GM12864 (cell line): ENCODE results near the gene GAD1.

ENCODE experiments used
- DNase-seq: peaks from one replicate; pipeline ENCODE4 v3.0.0-alpha.2; 2011; ENCODE audit warnings: low read depth
- H3K4me3 ChIP-seq: 2 replicates; pipeline ENCODE4 v1.5.1; 2011; ENCODE audit warnings: mild to moderate bottlenecking, low read depth, low read length, control low read depth
- TF ChIP-seq, protein P1 (sequence below): IDR thresholded peaks from 2 replicates; pipeline ENCODE4 v1.5.1; 2011; ENCODE audit warnings: low read depth, mild to moderate bottlenecking, moderate library complexity, low read length, control low read depth, inconsistent platforms; ENCODE audit errors: missing control alignments

The GAD1 gene

DNA sequence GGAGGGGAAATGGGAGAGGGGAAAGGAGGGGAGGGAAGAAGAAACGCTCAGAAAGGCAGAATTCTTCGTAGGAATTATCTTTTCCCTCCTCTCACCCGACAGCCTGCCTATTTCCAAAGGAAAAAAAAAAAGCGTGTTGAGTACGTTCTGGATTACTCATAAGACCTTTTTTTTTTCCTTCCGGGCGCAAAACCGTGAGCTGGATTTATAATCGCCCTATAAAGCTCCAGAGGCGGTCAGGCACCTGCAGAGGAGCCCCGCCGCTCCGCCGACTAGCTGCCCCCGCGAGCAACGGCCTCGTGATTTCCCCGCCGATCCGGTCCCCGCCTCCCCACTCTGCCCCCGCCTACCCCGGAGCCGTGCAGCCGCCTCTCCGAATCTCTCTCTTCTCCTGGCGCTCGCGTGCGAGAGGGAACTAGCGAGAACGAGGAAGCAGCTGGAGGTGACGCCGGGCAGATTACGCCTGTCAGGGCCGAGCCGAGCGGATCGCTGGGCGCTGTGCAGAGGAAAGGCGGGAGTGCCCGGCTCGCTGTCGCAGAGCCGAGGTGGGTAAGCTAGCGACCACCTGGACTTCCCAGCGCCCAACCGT, at the start of gene GAD1:
Gene GAD1, plus strand, starts transcription at position 384 of the 589 bp plus-strand sequence. CDS start 1,705 bp downstream, outside the sequence.
- H3K4me3 ChIP-seq, result peak within 1 kb of the TSS; percentile 23
- TF ChIP-seq, protein P1, sequence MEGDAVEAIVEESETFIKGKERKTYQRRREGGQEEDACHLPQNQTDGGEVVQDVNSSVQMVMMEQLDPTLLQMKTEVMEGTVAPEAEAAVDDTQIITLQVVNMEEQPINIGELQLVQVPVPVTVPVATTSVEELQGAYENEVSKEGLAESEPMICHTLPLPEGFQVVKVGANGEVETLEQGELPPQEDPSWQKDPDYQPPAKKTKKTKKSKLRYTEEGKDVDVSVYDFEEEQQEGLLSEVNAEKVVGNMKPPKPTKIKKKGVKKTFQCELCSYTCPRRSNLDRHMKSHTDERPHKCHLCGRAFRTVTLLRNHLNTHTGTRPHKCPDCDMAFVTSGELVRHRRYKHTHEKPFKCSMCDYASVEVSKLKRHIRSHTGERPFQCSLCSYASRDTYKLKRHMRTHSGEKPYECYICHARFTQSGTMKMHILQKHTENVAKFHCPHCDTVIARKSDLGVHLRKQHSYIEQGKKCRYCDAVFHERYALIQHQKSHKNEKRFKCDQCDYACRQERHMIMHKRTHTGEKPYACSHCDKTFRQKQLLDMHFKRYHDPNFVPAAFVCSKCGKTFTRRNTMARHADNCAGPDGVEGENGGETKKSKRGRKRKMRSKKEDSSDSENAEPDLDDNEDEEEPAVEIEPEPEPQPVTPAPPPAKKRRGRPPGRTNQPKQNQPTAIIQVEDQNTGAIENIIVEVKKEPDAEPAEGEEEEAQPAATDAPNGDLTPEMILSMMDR, result no peak
- peak; percentile 22 for DNase-seq

DNA sequence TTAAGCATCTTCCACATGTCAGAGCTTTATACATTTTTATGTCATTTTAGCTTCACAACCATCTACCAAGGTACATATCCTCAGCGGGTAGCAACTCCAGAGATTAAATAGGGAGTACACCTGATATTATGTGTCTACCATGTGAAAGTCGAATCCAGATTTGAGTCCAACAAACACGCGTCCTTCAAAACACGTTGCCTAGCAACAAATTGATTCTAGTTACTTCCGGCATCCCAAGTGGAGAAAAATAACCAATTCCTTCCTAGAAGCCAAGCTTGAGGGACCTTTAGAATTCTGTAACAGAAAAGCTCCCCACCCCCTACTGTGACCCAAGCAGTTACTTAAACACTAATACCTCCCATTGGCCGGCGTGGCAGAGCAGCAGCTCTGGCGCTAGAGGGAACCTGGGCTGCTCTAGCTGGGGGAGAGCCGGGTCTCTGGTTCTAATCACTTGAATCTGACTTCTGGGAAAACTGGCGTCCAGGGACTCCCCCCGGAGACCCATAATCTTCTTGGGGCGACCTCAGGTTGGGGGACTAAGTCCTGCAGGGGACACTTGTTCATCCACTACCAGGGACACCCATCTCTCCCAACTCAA, 46.6 kb upstream of the GAD1 start, which contains the start of gene ERICH2:
Gene ERICH2, plus strand, starts transcription at position 371 of the 598 bp plus-strand sequence. CDS start 304 bp downstream, outside the sequence.
- TF ChIP-seq, protein P1, result peak; percentile 11
- no peak for DNase-seq

DNA sequence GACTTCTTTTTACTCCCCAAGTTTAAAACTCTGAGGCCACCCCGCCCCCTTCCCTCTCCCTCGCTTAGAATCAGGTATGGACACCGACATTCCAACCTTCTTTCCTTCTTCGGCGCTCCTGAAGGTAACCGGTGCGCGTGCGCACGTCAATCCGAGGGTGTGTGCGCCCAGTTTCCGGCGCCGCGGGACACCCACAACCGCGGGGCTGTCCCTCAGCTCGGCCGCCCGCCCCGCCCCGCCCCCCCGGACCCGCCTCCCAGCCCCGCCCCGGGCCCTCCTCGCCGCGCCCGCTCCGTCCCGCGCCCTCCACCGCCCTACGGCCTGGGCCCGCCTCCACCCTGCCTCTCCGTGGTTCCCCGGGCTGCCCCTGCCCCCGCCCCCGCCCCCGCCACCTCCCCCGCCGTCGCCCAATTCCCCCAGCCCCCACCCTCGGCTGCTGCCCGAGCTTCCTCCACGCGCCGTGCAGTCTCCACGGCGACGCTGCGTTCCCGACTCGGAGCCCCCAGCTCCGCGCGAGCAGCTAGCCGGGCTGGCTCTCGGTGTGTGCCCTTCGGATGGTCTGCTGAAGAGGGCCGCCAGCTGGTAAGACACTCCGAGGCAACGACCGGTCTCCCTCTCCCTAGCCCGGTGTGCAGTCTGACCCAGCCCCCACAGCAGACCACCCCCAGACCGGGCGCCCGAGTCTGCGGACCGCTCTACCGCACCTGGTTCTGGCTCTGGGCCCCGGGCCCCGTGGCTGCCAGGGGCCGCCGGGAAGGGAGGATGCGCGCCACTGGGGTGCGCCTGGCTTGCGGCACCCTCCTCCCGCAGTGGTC, 45.9 kb upstream of the GAD1 start:
- no peak for DNase-seq
- TF ChIP-seq, protein P1, result no peak
- H3K4me3 ChIP-seq, result peak overlapping the region; percentile 65

More for the DNA sequence above, 46.6 kb upstream of the GAD1 start, which contains the start of gene ERICH2:
- H3K4me3 ChIP-seq, result peak within 1 kb of the TSS; percentile 65

DNA sequence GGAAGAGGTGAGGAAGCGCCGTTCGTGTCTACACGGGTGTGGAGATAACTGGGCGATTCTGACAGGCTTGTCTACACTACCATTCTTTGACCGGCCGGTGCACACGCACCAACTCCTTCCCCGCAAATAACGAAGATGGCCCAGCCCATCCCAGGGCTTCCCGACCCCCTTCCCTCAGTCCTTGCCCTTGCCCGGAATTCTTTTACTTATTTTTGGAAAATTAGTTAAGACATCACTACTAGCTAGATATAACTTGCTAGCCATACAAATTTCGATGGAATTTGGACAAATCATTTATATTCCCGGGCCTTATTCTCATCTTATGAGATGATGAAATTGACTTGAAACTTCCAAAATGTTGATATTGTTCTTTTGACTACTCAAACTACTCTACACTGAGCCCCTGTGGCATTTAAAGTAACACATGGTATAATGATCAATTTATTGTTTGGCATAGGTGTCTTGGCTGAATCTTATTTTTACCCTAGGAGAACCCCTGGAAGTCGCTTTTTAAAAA, 45.2 kb upstream of the GAD1 start:
- DNase-seq, result no peak
- TF ChIP-seq, protein P1, result no peak
- peak overlapping the region; percentile 47 for H3K4me3 ChIP-seq

DNA sequence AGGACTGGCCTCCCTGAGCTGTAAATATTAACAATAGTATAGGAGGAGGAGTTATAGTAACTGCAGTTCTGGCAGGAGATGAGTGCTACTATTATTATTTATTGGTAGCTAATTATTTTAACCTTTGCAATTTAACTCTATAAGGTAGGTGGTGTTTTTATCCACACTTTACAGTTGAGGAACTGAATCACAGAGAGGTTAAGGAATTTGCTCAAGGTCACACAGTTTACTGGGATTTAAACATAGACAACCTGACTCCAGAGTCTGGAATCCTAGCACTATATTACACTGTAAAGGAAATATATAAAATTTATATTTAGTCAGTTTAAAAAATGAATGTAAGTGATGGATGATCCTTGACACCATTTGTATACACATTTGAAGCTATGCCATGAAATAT, 44.4 kb upstream of the GAD1 start:
- DNase-seq, result no peak
- TF ChIP-seq, protein P1, result no peak
- no peak overlapping the region for H3K4me3 ChIP-seq

DNA sequence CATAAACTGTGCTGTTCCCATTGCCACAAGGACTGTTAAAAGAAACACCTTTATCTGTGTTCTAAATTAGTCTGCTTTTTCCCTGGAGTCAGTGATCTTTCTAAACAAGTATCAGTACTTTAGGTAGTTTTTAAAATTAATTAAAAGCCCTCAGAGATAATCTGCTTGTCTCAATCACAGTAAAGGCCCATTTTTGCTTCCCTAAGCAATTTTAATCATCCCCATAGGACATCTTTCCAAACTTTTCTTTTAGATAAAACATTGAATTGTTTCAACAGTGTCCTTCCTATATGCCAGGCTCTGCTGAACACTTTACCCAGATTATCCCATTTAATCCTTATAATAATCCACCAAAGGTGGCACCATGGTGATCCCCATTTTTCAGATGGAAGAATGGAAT, 42.6 kb upstream of the GAD1 start:
- TF ChIP-seq, protein P1, result no peak
- DNase-seq, result no peak
- H3K4me3 ChIP-seq, result no peak overlapping the region
